NT2/D1 (cell line): ENCODE results near the gene EDN3.

ENCODE experiments used
- DNase-seq: peaks from one replicate; pipeline ENCODE4 v3.0.0-alpha.2; 2011; ENCODE audit warnings: low read depth, low spot score
- H3K27me3 ChIP-seq: 2 replicates; pipeline ENCODE4 v1.6.0; 2011; ENCODE audit warnings: mild to moderate bottlenecking; ENCODE audit not compliant: insufficient read length, insufficient read depth
- H3K36me3 ChIP-seq: 2 replicates; pipeline ENCODE4 v1.6.1; 2011; ENCODE audit warnings: mild to moderate bottlenecking, low read length, mixed read lengths; ENCODE audit not compliant: insufficient read depth, insufficient read length
- H3K4me1 ChIP-seq: 2 replicates; pipeline ENCODE4 v1.5.1; 2011; ENCODE audit not compliant: insufficient read depth, insufficient read length
- H3K4me3 ChIP-seq: 2 replicates; pipeline ENCODE4 v1.5.1; 2011; ENCODE audit warnings: low read depth; ENCODE audit not compliant: insufficient read length
- H3K9ac ChIP-seq: 2 replicates; pipeline ENCODE4 v1.6.0; 2011; ENCODE audit warnings: low read depth; ENCODE audit not compliant: insufficient read length
- H3K9me3 ChIP-seq: 2 replicates; pipeline ENCODE4 v1.5.1; 2011; ENCODE audit warnings: mild to moderate bottlenecking, low read length; ENCODE audit not compliant: insufficient read depth
- SUZ12 ChIP-seq: IDR thresholded peaks from 2 replicates; pipeline ENCODE4 v1.6.1; 2011; ENCODE audit not compliant: insufficient read length, insufficient read depth; ENCODE audit errors: extremely low read depth
- YY1 ChIP-seq: IDR thresholded peaks from 2 replicates; pipeline ENCODE4 v1.6.1; 2011; ENCODE audit not compliant: insufficient read length, insufficient read depth
- ZNF274 ChIP-seq: IDR thresholded peaks from 2 replicates; pipeline ENCODE4 v1.6.1; 2011; ENCODE audit warnings: mild to moderate bottlenecking, low read depth, low read length

Gene EDN3

DNA sequence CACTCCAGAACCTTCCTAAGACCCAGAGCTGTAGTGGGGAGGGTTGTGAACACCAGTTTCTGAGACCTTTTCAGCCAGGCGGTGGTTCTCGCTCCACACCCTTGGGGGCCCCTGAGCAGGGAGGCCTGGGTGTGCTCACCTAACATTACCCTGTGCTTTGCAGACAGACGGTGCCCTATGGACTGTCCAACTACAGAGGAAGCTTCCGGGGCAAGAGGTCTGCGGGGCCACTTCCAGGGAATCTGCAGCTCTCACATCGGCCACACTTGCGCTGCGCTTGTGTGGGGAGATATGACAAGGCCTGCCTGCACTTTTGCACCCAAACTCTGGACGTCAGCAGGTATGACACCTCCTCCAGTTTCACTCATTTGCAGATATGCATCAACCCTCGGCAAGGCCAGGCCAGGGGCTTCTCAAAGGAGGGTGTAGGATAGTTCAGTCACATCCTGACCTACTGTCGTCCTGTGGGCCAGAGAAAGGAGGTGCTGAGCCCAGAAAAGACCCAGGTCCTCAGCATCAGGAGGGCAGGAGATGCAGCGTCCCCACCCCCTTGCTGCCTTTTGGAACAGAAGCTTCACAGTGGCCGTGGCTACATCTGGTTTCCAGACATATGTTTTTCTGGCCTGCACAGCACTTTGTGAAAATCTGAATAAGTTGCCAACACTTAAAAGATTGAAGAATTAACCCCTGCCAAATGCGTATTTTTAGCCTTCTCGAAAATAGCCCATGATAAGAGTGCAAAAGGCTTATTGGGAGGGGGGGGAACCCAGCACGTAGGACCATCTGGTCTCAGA, 20.6 kb downstream of the EDN3 start:
- Histone ChIP-seq H3K4me3 (no peak overlapping the region), H3K4me1 (no peaks in the 10 kb centered on the region), H3K36me3 (no peaks in the 10 kb centered on the region), H3K9ac (no peak overlapping the region), H3K9me3 (no peaks in the 10 kb centered on the region), H3K27me3 (peaks cover 3% of the 10 kb centered on the region)
- DNase-seq: no peak
- TF ChIP-seq SUZ12 (no peak), YY1 (no peak), ZNF274 (no peak)

DNA sequence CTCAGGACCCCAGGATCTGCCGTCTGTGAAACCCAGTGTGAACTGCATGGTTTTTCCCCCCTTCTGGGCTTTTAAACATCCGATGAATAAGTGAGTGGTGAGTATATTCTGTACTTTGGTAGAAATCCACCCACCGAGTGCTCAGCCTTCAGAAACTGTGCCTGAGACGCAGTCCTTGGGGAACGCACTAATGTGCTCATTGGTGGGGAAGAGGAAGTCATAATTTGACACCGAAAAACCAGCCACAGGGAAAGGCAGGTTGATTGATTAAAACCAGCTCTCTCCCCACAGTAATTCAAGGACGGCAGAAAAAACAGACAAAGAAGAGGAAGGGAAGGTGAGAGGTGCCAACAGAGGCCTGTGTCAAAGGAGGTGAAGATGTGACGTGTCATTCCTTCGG, 21.7 kb downstream of the EDN3 start:
- Histone ChIP-seq H3K27me3 (peaks cover 3% of the 10 kb centered on the region), H3K9me3 (no peaks in the 10 kb centered on the region), H3K36me3 (no peaks in the 10 kb centered on the region), H3K9ac (no peak overlapping the region), H3K4me3 (no peak overlapping the region), H3K4me1 (no peaks in the 10 kb centered on the region)
- no peak for DNase-seq
- TF ChIP-seq SUZ12 (no peak), ZNF274 (no peak), YY1 (no peak)

- DNase-seq: no peak
- no peak for TF ChIP-seq ZNF274
- TF ChIP-seq YY1: no peak
- no peak for TF ChIP-seq SUZ12
- no peak overlapping the region for H3K9ac ChIP-seq
- no peaks in the 10 kb centered on the region for H3K4me1 ChIP-seq
- H3K27me3 ChIP-seq: peaks cover 7% of the 10 kb centered on the region
- no peaks in the 10 kb centered on the region for H3K9me3 ChIP-seq
- H3K36me3 ChIP-seq: no peaks in the 10 kb centered on the region
- H3K4me3 ChIP-seq: no peak overlapping the region
These were observed 22.4 kb downstream of the EDN3 start for GRCh38 chr20:59322585-59323454.

DNA sequence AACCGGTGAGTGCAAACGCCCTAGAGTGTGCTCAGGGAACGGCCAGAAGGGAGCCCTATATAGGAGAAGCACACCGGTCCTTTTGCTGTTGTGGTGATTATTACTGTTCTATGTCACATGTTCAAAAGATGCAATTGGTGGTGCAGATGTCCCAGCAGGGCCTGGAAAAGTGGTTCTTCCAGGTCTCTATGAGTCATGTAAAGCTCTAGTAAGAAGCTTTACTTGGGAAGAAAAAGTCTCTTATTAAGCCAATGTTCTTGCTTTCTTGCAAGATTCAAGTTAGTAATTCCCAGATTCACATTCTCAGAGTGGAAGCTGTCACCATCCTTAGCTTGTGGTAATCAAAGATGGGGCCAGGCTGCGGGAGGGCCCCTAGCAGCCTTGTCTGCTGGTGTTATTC, 23.3 kb downstream of the EDN3 start:
- no peaks in the 10 kb centered on the region for H3K9me3 ChIP-seq
- no peaks in the 10 kb centered on the region for H3K4me1 ChIP-seq
- H3K36me3 ChIP-seq: no peaks in the 10 kb centered on the region
- no peak overlapping the region for H3K9ac ChIP-seq
- H3K4me3 ChIP-seq: no peak overlapping the region
- TF ChIP-seq ZNF274: no peak
- TF ChIP-seq YY1: no peak
- TF ChIP-seq SUZ12: no peak
- peaks cover 7% of the 10 kb centered on the region for H3K27me3 ChIP-seq
- no peak for DNase-seq

- no peak for TF ChIP-seq SUZ12
- TF ChIP-seq YY1: no peak
- no peak for TF ChIP-seq ZNF274
- Histone ChIP-seq H3K27me3 (peaks cover 7% of the 10 kb centered on the region), H3K36me3 (no peaks in the 10 kb centered on the region), H3K9me3 (no peaks in the 10 kb centered on the region), H3K4me1 (no peaks in the 10 kb centered on the region), H3K4me3 (no peak overlapping the region), H3K9ac (no peak overlapping the region)
- DNase-seq: no peak
These were observed 24.2 kb downstream of the EDN3 start for GRCh38 chr20:59324521-59325141.

- no peaks in the 10 kb centered on the region for H3K36me3 ChIP-seq
- no peaks in the 10 kb centered on the region for H3K4me1 ChIP-seq
- DNase-seq: no peak
- TF ChIP-seq ZNF274 (no peak), YY1 (no peak), SUZ12 (no peak)
- H3K27me3 ChIP-seq: peaks cover 4% of the 10 kb centered on the region
- no peaks in the 10 kb centered on the region for H3K9me3 ChIP-seq
- H3K4me3 ChIP-seq: no peak overlapping the region
- H3K9ac ChIP-seq: no peak overlapping the region
These were observed 24.7 kb downstream of the EDN3 start for GRCh38 chr20:59325142-59325523.

- H3K9me3 ChIP-seq: no peaks in the 10 kb centered on the region
These were observed 25.8 kb downstream of the EDN3 start for GRCh38 chr20:59326188-59326587.

More at GRCh38 chr20:59326188-59326587, 25.8 kb downstream of the EDN3 start:
- Histone ChIP-seq H3K4me1 (no peaks in the 10 kb centered on the region), H3K27me3 (peaks cover 4% of the 10 kb centered on the region), H3K4me3 (no peak overlapping the region), H3K36me3 (no peaks in the 10 kb centered on the region), H3K9ac (no peak overlapping the region)
- no peak for DNase-seq
- TF ChIP-seq SUZ12: no peak
- no peak for TF ChIP-seq YY1
- TF ChIP-seq ZNF274: no peak
